GM23248 (cell line): ENCODE results near the gene OR10S1.

Source experiments
- EZH2 ChIP-seq: fragments of 200-600 bp; sonication (generic); IDR thresholded peaks from 2 replicates; pipeline ENCODE4 v1.6.1; 2018; ENCODE audit warnings: antibody characterized with exemption, mild to moderate bottlenecking; ENCODE audit not compliant: insufficient read depth, poor library complexity, severe bottlenecking
- EZH2phosphoT487 ChIP-seq: fragments of 200-600 bp; sonication (generic); IDR thresholded peaks from 2 replicates; pipeline ENCODE4 v1.6.1; 2018; ENCODE audit warnings: antibody characterized with exemption, moderate library complexity, mild to moderate bottlenecking, low read depth; ENCODE audit not compliant: insufficient read depth

DNA sequence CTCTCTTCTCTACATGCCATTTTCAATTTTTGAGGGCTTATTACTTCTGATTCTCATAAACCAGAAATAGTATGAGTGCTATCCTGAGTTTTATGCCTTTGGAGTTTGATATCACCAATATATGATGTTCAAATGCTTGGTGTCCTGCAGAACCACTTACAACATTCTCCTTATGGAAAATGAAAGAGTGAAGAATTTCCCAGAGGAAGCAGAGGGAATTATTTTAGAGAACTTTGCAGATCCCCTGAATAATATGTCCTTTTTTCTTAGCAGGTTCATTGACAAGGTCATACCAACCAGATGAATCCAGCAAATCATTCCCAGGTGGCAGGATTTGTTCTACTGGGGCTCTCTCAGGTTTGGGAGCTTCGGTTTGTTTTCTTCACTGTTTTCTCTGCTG is 38.3 kb downstream of the OR10S1 start, which contains the start of gene OR4D5:
- TF ChIP-seq EZH2 (no peak), EZH2phosphoT487 (no peak)
